ENCODE results near the gene TAF11L13. TPM values are rescaled to one million over a fixed set of nuclear protein-coding genes. Genes with fewer than 3 reads are reported as not detected.
A peak's percentile ranks its signal among the peaks of the same experiment; 100 is the strongest.

TAF11L13 gene
- total RNA-seq, 1 experiment from 2014 or later, result not detected

DNA sequence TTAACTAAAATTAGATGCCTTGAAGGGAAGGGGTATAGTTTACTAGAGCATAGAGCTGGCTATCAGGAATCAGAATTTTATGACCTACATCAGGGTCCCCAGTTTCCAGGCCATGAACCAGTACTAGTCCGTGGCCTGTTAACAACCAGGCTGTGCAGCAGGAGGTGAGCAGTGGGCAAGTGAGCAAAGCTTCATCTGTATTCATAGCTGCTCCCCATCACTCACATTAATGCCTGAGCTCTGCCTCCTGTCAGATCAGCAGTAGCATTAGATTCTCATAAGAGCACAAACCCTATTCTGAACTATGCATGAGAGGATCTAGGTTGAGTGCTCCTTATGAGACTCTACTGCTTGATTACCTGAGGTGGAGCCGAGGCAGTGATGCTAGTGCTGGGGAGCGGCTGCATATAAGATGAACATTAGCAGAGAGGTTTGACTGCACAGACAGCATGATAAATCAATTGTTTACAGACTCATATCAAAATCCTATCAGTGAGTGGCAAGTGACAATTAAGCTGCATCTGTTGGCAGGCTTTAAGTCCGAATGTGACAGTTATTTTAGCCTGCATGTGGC, 47.0 kb downstream of the TAF11L13 start:
- DNase-seq (ENCODE audit: low read depth), result no peak

DNA sequence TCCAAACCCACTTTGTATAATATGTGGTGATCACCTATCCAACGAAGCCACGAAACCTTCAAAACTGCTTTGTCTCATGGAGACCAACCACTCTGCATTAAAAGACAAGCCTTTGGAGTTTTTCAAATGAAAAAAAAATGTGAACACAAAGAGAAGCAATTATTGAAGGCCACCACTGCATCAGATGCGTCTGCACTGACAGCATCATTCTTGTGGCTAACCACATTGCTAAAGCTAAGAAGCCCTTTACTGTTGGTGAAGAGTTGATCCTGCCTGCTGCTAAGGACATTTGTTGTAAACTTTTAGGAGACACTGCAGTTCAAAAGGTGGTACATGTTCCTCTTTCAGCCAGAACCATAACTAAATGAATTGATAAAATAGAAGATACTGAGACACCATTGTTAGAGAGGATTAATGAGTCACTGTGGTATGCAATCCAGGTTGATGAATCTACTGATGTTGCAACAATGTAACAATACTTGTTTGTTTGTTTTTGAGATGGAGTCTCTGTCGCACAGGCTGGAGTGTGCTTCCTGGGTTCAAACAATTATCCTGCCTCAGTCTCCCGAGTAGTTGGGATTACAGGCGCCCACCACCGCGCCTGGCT, 47.8 kb downstream of the TAF11L13 start:
- peak; percentile 85 for DNase-seq (ENCODE audit: low read depth)

DNA sequence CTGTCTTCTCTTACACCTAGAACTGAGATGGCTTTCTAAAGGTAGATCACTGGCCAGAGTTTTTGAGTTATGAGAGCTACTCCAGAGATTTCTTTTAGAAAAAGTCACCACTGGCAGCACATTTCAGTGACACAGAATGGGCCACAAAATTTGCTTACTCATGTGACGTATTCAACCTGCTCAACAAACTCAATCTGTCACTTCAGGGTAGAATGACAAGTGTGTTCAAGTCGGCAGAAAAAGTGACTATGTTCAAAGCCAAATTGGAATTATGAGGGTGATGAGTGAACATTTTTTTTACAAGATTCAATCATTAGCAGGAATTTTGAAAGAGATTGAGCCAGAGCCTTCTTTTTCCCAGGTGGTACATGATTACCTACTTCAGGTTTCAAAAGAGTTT, 48.8 kb downstream of the TAF11L13 start:
- DNase-seq (ENCODE audit: low read depth), result no peak

Small RNAs within 50 kb of the gene (small RNA-seq; reads per million reads assigned to genes)
- gene AC233724.1 (not detected), gene AC233724.12 (not detected), gene AC233724.2 (not detected), gene AC233724.3 (not detected), gene AC233724.4 (not detected), gene AC233724.6 (not detected), gene AC233724.7 (not detected)

Other genes with a start within 250 kb of the TAF11L13 start
- not detected in 2 replicates for gene TAF11L2, start 133.9 kb upstream of the TAF11L13 start, total RNA-seq (2014; rRNA removed; shearing (Covaris generic))
- not detected in 2 replicates for gene TAF11L3, start 113.7 kb upstream of the TAF11L13 start, total RNA-seq (2014; rRNA removed; shearing (Covaris generic))
- gene TAF11L4, start 110.3 kb upstream of the TAF11L13 start, total RNA-seq (2014; rRNA removed; shearing (Covaris generic)), result not detected in 2 replicates
- gene TAF11L5, start 106.9 kb upstream of the TAF11L13 start, total RNA-seq (2014; rRNA removed; shearing (Covaris generic)), result not detected in 2 replicates
- not detected in 2 replicates for gene TAF11L6, start 103.4 kb upstream of the TAF11L13 start, total RNA-seq (2014; rRNA removed; shearing (Covaris generic))
- not detected in 2 replicates for gene TAF11L7, start 46.3 kb upstream of the TAF11L13 start, total RNA-seq (2014; rRNA removed; shearing (Covaris generic))
- gene TAF11L8, start 41.1 kb upstream of the TAF11L13 start, total RNA-seq (2014; rRNA removed; shearing (Covaris generic)), result not detected in 2 replicates
- not detected in 2 replicates for gene TAF11L9, start 37.7 kb upstream of the TAF11L13 start, total RNA-seq (2014; rRNA removed; shearing (Covaris generic))
- gene TAF11L10, start 34.3 kb upstream of the TAF11L13 start, total RNA-seq (2014; rRNA removed; shearing (Covaris generic)), result not detected in 2 replicates
- not detected in 2 replicates for gene TAF11L11, start 27.9 kb upstream of the TAF11L13 start, total RNA-seq (2014; rRNA removed; shearing (Covaris generic))
- not detected in 2 replicates for gene TAF11L12, start 21.7 kb upstream of the TAF11L13 start, total RNA-seq (2014; rRNA removed; shearing (Covaris generic))
- gene TAF11L14, start 2.4 kb downstream of the TAF11L13 start, total RNA-seq (2014; rRNA removed; shearing (Covaris generic)), result not detected in 2 replicates

Data from HT1080 (cell line).